HepG2 (cell line): ENCODE measurements around the gene ZC3H15. TPM values are rescaled to one million over a fixed set of nuclear protein-coding genes. Genes with fewer than 3 reads are reported as not detected.

Experiments
- ATAC-seq: fragments of 200-7000 bp; cut with Tn5 transposase; 3 replicates; pipeline ENCODE4 v1.9.1; 2020; ENCODE audit warnings: mild to moderate bottlenecking, moderate library complexity
- BruUV-seq: library from RNA; stranded (reverse); fragments of 400-500 nt; replicated peaks from 2 replicates; lab custom pipeline; 2021; lab: Mats Ljungman, UMichigan
- CTCF ChIA-PET: fragments of 300-600 bp; formaldehyde crosslinking; extraction: SDS; loops from one replicate; lab custom pipeline; 2021; ENCODE audit warnings: low total read pairs, inconsistent platforms, low intra/inter-chr PET ratio; lab: Yijun Ruan, JAX
- POLR2A ChIA-PET: fragments of 350-600 bp; sonication (Branson Sonifier 250); formaldehyde crosslinking; loops from one replicate; lab custom pipeline; 2020; ENCODE audit warnings: antibody characterized with exemption, inconsistent platforms; lab: Yijun Ruan, JAX
- DNase-seq: peaks from one replicate; pipeline ENCODE4 v3.0.0-alpha.2; 2015; ENCODE audit warnings: low spot score
- FAIRE-seq: peaks from 3 replicates; lab custom pipeline; 2011; peaks lifted over from hg19 to GRCh38; lab: Jason Lieb, UNC
- H2AFZ ChIP-seq: one replicate; pipeline ENCODE4 v1.6.1; 2011; ENCODE audit warnings: low read length, inconsistent platforms
- H3K27ac ChIP-seq: fragments of 300-600 bp; 3 replicates; pipeline ENCODE4 v1.8.0; 2011; ENCODE audit warnings: mixed run types, mild to moderate bottlenecking, mixed read lengths, low read length, inconsistent platforms; ENCODE audit not compliant: insufficient read depth; ENCODE audit errors: extremely low read length
- H3K27me3 ChIP-seq, 2 experiments: fragments of 200-600 bp in 1 of 2; 2 replicates in 1 of 2; 3 replicates in 1 of 2; pipeline versions ENCODE4 v1.6.0 to v1.8.0; 2011; ENCODE audit warnings: low read length in 2 of 2, mild to moderate bottlenecking in 2 of 2, moderate library complexity in 2 of 2, inconsistent platforms in 1 of 2; ENCODE audit not compliant: insufficient read depth in 2 of 2, control insufficient read depth in 1 of 2
- H3K36me3 ChIP-seq, 2 experiments: fragments of 200-600 bp in 1 of 2; replicated peaks in 1 of 2; 2 replicates in 1 of 2; 3 replicates in 1 of 2; pipeline versions ENCODE4 v1.5.1 to v1.8.0; 2011; ENCODE audit warnings: low read length in 2 of 2, inconsistent platforms in 1 of 2; ENCODE audit not compliant: insufficient read depth in 2 of 2, control insufficient read depth in 1 of 2
- H3K4me1 ChIP-seq: 2 replicates; pipeline ENCODE4 v1.5.1; 2012; ENCODE audit warnings: low read length, inconsistent platforms; ENCODE audit not compliant: insufficient read depth
- H3K4me2 ChIP-seq: 2 replicates; pipeline ENCODE4 v1.6.0; 2011; ENCODE audit warnings: low read depth, low read length, inconsistent platforms
- H3K4me3 ChIP-seq, 3 experiments: fragments of 200-600 bp in 1 of 3; sonication (generic), shearing (Covaris generic) in 1 of 3; replicated peaks in 1 of 3; 2 replicates each; pipeline ENCODE4 v1.5.1; 2011 to 2016; ENCODE audit warnings: low read length in 3 of 3, inconsistent platforms in 2 of 3, low read depth in 2 of 3, mild to moderate bottlenecking in 2 of 3, control low read depth in 1 of 3, mixed read lengths in 1 of 3; ENCODE audit not compliant: insufficient read depth in 1 of 3
- H3K79me2 ChIP-seq: one replicate; pipeline ENCODE4 v1.6.1; 2011; ENCODE audit warnings: low read length, inconsistent platforms; ENCODE audit not compliant: insufficient read depth
- H3K9ac ChIP-seq: 2 replicates; pipeline ENCODE4 v1.6.0; 2011; ENCODE audit warnings: mild to moderate bottlenecking, low read depth, low read length, inconsistent platforms; ENCODE audit not compliant: insufficient read depth
- H3K9me3 ChIP-seq: 2 replicates; pipeline ENCODE4 v1.5.1; 2012; ENCODE audit warnings: mild to moderate bottlenecking, low read length
- H4K20me1 ChIP-seq: 2 replicates; pipeline ENCODE4 v1.6.0; 2011; ENCODE audit warnings: inconsistent platforms, mild to moderate bottlenecking, low read length, moderate library complexity; ENCODE audit not compliant: insufficient read depth
- ETV6 ChIP-seq: sonication (generic); formaldehyde crosslinking; conservative IDR thresholded peaks from 2 replicates; pipeline ENCODE4 v1.4.0; 2020; ENCODE audit warnings: missing genetic modification reagents
- PAWR ChIP-seq: sonication (generic); formaldehyde crosslinking; IDR thresholded peaks from 2 replicates; pipeline ENCODE4 v1.4.0; 2020; ENCODE audit warnings: missing genetic modification reagents, mild to moderate bottlenecking, borderline replicate concordance
- RAD51 ChIP-seq: fragments of 450-650 bp; IDR thresholded peaks from 2 replicates; pipeline ENCODE4 v1.6.1; 2016; ENCODE audit warnings: borderline replicate concordance
- SPEN ChIP-seq: sonication (generic); formaldehyde crosslinking; IDR thresholded peaks from 2 replicates; pipeline ENCODE4 v1.5.1; 2020; ENCODE audit warnings: low read depth, mild to moderate bottlenecking, missing genetic modification reagents
- ZFP36L2 ChIP-seq: sonication (generic); formaldehyde crosslinking; IDR thresholded peaks from 2 replicates; pipeline ENCODE4 v1.4.0; 2020; ENCODE audit warnings: missing genetic modification reagents
- ZKSCAN8 ChIP-seq: IDR thresholded peaks from 2 replicates; pipeline ENCODE4 v1.6.1; 2016; ENCODE audit warnings: borderline replicate concordance, missing genetic modification reagents, missing compliant biosample characterization
- ZNF274 ChIP-seq: sonication (generic); formaldehyde crosslinking; IDR thresholded peaks from 2 replicates; pipeline ENCODE4 v1.5.1; 2020; ENCODE audit warnings: mild to moderate bottlenecking, missing genetic modification reagents
- ZNF44 ChIP-seq: sonication (generic); formaldehyde crosslinking; IDR thresholded peaks from 2 replicates; pipeline ENCODE4 v1.5.1; 2020; ENCODE audit warnings: mild to moderate bottlenecking, missing genetic modification reagents
- ZNF792 ChIP-seq: IDR thresholded peaks from 2 replicates; pipeline ENCODE4 v1.6.1; 2016
- WGBS: methylation state at CpG from one replicate; pipeline ENCODE4 v1.1.6; 2017; ENCODE audit warnings: low lambda C conversion rate; 5-methylcytosine and 5-hydroxymethylcytosine counted together
- in situ Hi-C: cut with HindIII; loops from 2 replicates; pipeline ENCODE4 v1.10.0; 2017; ENCODE audit warnings: low pct_unique_long_range_greater_than_20kb; ENCODE audit not compliant: extremely low pct_ligation_motif_present
- intact Hi-C: fragments of 100-400 bp; cut with micrococcal nuclease; formaldehyde crosslinking; loops from one replicate; pipeline ENCODE4 v1.10.0; 2022; ENCODE audit not compliant: unreplicated experiment
- polyA plus RNA-seq, 8 experiments: library from polyadenylated mRNA; depleted of rRNA in 3 of 8; stranded (reverse) in 7 of 8; unstranded in 1 of 8; fragments of >200 nt; fragmentation: Illumina TruSeq in 4 of 8; extraction: Trizol in 4 of 8; gene quantifications; 2 replicates each; pipeline versions ENCODE4 v1.2.1 to v1.2.3, GENCODE V29; 2011 to 2016; ENCODE audit warnings: low read depth in 4 of 8, missing spikeins in 1 of 8, mixed read lengths in 1 of 8; ENCODE audit not compliant: insufficient read depth in 1 of 8
- total RNA-seq, 5 experiments: library from RNA; depleted of rRNA; stranded (reverse); fragments of >200 nt; fragmentation: Illumina TruSeq; extraction: Trizol; gene quantifications; 2 replicates each; pipeline ENCODE4 v1.2.3, GENCODE V29; 2016; ENCODE audit warnings: low read depth in 1 of 5
- TF ChIP-seq, protein P1 (sequence below): sonication (generic); formaldehyde crosslinking; IDR thresholded peaks from 2 replicates; pipeline ENCODE4 v1.4.0; 2020; ENCODE audit warnings: missing genetic modification reagents, borderline replicate concordance
- TF ChIP-seq, protein P2 (sequence below): sonication (generic); formaldehyde crosslinking; IDR thresholded peaks from 2 replicates; pipeline ENCODE4 v1.4.0; 2020; ENCODE audit warnings: mild to moderate bottlenecking, missing genetic modification reagents
- TF ChIP-seq, protein P3 (sequence below): sonication (generic); formaldehyde crosslinking; IDR thresholded peaks from 2 replicates; pipeline ENCODE4 v1.4.0; 2020; ENCODE audit warnings: low read depth, missing genetic modification reagents

Gene ZC3H15
- total and polyA plus RNA-seq, 2 of the 13 experiments (the other 11 are each of a cell fraction or from before 2014, with no cell fraction given): 84.6 to 168 TPM

DNA sequence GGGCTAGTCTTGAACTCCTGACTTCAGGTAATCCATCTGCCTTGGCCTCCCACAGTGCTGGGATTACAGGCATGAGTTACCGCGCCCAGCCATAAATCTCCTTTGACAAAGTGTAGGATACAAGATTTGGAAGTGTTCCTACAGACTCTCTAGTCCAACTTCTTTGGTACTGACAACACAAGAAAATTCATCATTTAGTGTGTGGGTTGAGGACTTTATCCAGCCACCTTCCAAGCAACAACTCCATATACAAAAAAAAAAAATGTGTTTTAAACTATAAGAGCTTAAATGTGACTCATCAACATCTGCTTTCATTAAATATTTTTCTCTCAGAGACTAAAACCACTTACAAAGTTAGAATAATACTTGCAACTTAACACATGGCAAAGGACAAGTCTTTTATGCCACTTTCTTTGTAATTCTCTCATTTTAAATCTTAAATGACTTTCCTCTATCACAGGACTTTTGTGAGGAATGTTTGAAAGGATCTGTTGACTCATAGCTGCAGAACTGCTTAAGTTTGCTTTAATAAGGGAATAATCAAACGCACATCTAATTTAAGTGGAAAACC is 57.6 kb downstream of the ZC3H15 start:
- H3K4me3 ChIP-seq: no peak overlapping the region; a peak in 1 of 6 replicates
- no peaks in the 10 kb centered on the region for H3K27me3 ChIP-seq
- H3K9me3 ChIP-seq: no peaks in the 10 kb centered on the region
- 85% methylated on average over 3 of the region's 3 CpGs for WGBS
- peaks cover 54% of the 10 kb centered on the region for H3K4me1 ChIP-seq
- H4K20me1 ChIP-seq: no peaks in the 10 kb centered on the region
- intact Hi-C loops: loop anchor here (1.0 kb wide), 1 partner anchor 18 kb away; no protein-coding TSS in a partner anchor
- TSS peak; percentile 85 for BruUV-seq
- peak overlapping the region; percentile 9 for H2AFZ ChIP-seq
- ChIA-PET CTCF (no interaction called here), POLR2A (interaction anchor here (1.2 to 2.2 kb wide), 4 partner anchors 10 to 58 kb away, joined by 3 to 12 read pairs (median 4); partner anchors contain the start of genes ITGAV and ZC3H15)
- peak overlapping the region; percentile 53 for H3K27ac ChIP-seq
- H3K4me2 ChIP-seq: peak overlapping the region; percentile 49
- TF ChIP-seq, protein P1, sequence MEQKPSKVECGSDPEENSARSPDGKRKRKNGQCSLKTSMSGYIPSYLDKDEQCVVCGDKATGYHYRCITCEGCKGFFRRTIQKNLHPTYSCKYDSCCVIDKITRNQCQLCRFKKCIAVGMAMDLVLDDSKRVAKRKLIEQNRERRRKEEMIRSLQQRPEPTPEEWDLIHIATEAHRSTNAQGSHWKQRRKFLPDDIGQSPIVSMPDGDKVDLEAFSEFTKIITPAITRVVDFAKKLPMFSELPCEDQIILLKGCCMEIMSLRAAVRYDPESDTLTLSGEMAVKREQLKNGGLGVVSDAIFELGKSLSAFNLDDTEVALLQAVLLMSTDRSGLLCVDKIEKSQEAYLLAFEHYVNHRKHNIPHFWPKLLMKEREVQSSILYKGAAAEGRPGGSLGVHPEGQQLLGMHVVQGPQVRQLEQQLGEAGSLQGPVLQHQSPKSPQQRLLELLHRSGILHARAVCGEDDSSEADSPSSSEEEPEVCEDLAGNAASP (CRISPR knock-in tag): no peak
- TF ChIP-seq, protein P2, sequence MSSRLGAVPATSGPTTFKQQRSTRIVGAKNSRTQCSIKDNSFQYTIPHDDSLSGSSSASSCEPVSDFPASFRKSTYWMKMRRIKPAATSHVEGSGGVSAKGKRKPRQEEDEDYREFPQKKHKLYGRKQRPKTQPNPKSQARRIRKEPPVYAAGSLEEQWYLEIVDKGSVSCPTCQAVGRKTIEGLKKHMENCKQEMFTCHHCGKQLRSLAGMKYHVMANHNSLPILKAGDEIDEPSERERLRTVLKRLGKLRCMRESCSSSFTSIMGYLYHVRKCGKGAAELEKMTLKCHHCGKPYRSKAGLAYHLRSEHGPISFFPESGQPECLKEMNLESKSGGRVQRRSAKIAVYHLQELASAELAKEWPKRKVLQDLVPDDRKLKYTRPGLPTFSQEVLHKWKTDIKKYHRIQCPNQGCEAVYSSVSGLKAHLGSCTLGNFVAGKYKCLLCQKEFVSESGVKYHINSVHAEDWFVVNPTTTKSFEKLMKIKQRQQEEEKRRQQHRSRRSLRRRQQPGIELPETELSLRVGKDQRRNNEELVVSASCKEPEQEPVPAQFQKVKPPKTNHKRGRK (CRISPR knock-in tag): no peak
- TF ChIP-seq ZKSCAN8 (CRISPR knock-in tag) (no peak), RAD51 (no peak), SPEN (CRISPR knock-in tag) (no peak), ZNF792 (CRISPR knock-in tag) (no peak), ETV6 (CRISPR knock-in tag) (no peak), ZNF274 (no peak), ZNF44 (CRISPR knock-in tag) (no peak), ZFP36L2 (CRISPR knock-in tag) (no peak), PAWR (CRISPR knock-in tag) (no peak)
- TF ChIP-seq, protein P3, sequence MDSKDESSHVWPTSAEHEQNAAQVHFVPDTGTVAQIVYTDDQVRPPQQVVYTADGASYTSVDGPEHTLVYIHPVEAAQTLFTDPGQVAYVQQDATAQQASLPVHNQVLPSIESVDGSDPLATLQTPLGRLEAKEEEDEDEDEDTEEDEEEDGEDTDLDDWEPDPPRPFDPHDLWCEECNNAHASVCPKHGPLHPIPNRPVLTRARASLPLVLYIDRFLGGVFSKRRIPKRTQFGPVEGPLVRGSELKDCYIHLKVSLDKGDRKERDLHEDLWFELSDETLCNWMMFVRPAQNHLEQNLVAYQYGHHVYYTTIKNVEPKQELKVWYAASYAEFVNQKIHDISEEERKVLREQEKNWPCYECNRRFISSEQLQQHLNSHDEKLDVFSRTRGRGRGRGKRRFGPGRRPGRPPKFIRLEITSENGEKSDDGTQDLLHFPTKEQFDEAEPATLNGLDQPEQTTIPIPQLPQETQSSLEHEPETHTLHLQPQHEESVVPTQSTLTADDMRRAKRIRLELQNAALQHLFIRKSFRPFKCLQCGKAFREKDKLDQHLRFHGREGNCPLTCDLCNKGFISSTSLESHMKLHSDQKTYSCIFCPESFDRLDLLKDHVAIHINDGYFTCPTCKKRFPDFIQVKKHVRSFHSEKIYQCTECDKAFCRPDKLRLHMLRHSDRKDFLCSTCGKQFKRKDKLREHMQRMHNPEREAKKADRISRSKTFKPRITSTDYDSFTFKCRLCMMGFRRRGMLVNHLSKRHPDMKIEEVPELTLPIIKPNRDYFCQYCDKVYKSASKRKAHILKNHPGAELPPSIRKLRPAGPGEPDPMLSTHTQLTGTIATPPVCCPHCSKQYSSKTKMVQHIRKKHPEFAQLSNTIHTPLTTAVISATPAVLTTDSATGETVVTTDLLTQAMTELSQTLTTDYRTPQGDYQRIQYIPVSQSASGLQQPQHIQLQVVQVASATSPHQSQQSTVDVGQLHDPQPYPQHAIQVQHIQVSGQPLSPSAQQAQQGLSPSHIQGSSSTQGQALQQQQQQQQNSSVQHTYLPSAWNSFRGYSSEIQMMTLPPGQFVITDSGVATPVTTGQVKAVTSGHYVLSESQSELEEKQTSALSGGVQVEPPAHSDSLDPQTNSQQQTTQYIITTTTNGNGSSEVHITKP: no peak
- peak overlapping the region; percentile 38 for H3K9ac ChIP-seq
- peak; percentile 16; the same call in 1 of the 3 replicates for ATAC-seq
- H3K36me3 ChIP-seq: no peaks in the 10 kb centered on the region
- DNase-seq: no peak
- no peaks in the 10 kb centered on the region for H3K79me2 ChIP-seq
- in situ Hi-C loops: no loop called here
- no peak for FAIRE-seq
